AG04449 (cell line): ENCODE results near the gene GAST.
"Not testable (repeated sequence)": the region's sequence is repeated elsewhere in the genome, so short reads cannot be mapped to it uniquely, and the experiment has no call there.

Experiments
- CTCF ChIA-PET: fragments of 350-600 bp; formaldehyde crosslinking; extraction: SDS; loops from one replicate; lab custom pipeline; 2021; ENCODE audit warnings: antibody characterized with exemption; lab: Yijun Ruan, JAX
- POLR2A ChIA-PET: fragments of 400-600, 350-600 bp; formaldehyde crosslinking; extraction: SDS; loops from one replicate; lab custom pipeline; 2020; ENCODE audit warnings: antibody characterized with exemption, inconsistent platforms; lab: Yijun Ruan, JAX
- DNase-seq: peaks from one replicate; pipeline ENCODE4 v3.0.0-alpha.2; 2010; ENCODE audit warnings: low read depth, low spot score
- H3K4me3 ChIP-seq: 2 replicates; pipeline ENCODE4 v1.5.1; 2011; ENCODE audit warnings: low read depth, mild to moderate bottlenecking, control low read depth, low read length
- CTCF ChIP-seq: IDR thresholded peaks from one replicate; pipeline ENCODE4 v1.5.1; 2011; ENCODE audit warnings: mild to moderate bottlenecking, moderate library complexity, low read length, control low read depth, inconsistent platforms; ENCODE audit not compliant: insufficient read depth; ENCODE audit errors: missing control alignments

The GAST gene

GRCh38 chr17:41682631-41683030, 29.5 kb upstream of the GAST start:
- H3K4me3 ChIP-seq, result no peak overlapping the region
- ChIA-PET POLR2A (no interaction called here), CTCF (interaction anchor here (1.7 to 9.2 kb wide), 3 partner anchors 13 to 20 kb away, joined by 4 to 125 read pairs (median 7); no protein-coding TSS in a partner anchor)
- DNase-seq, result no peak
- no peak for TF ChIP-seq CTCF

GRCh38 chr17:41683441-41684007, 28.6 kb upstream of the GAST start:
- CTCF ChIA-PET, result interaction anchor here (1.0 to 9.2 kb wide), 4 partner anchors 12 to 35 kb away, joined by 3 to 125 read pairs (median 6); no protein-coding TSS in a partner anchor
- POLR2A ChIA-PET, result no interaction called here
- TF ChIP-seq CTCF, result no peak
- no peak for DNase-seq
- no peak overlapping the region for H3K4me3 ChIP-seq

GRCh38 chr17:41684035-41684434, 28.1 kb upstream of the GAST start:
- no peak for DNase-seq
- TF ChIP-seq CTCF, result no peak
- no peak overlapping the region for H3K4me3 ChIP-seq
- ChIA-PET POLR2A (no interaction called here), CTCF (interaction anchor here (1.0 to 1.8 kb wide), 2 partner anchors 12 to 36 kb away, joined by 3 to 4 read pairs; no protein-coding TSS in a partner anchor)

GRCh38 chr17:41685753-41686152, 26.4 kb upstream of the GAST start:
- CTCF ChIA-PET, result interaction anchor here (1.0 to 2.0 kb wide), 3 partner anchors 10 to 883 kb away, joined by 3 to 9 read pairs (median 3); no protein-coding TSS in a partner anchor
- H3K4me3 ChIP-seq, DNase-seq, POLR2A ChIA-PET: not testable (repeated sequence)

- ChIA-PET CTCF (interaction anchor here (1.0 to 2.0 kb wide), 3 partner anchors 10 to 883 kb away, joined by 3 to 9 read pairs (median 3); no protein-coding TSS in a partner anchor), POLR2A (no interaction called here)
- DNase-seq, result no peak
- no peak for TF ChIP-seq CTCF
- no peak overlapping the region for H3K4me3 ChIP-seq
Observed at GRCh38 chr17:41686281-41686680, 25.9 kb upstream of the GAST start.

GRCh38 chr17:41687828-41688640, 24.1 kb upstream of the GAST start:
- ChIA-PET POLR2A (interaction anchor here (0.5 to 1.8 kb wide), 24 partner anchors 9 to 1271 kb away, joined by 3 to 43 read pairs (median 4); partner anchors contain the start of genes FKBP10, JUP and TOP2A), CTCF (interaction anchor here (0.6 to 2.7 kb wide), 6 partner anchors 8 to 832 kb away, joined by 3 to 13 read pairs (median 6); no protein-coding TSS in a partner anchor)
- H3K4me3 ChIP-seq, result peak overlapping the region; percentile 71
- TF ChIP-seq CTCF, result peak; percentile 24
- no peak for DNase-seq
